OCI-M2 (cell line): Measurements from ENCODE around the gene CALHM2.
"Not testable (repeated sequence)": the region's sequence is repeated elsewhere in the genome, so short reads cannot be mapped to it uniquely, and the experiment has no call there.

ENCODE experiments used
- DNase-seq: peaks from one replicate; lab custom pipeline; 2025; ENCODE audit not compliant: unreplicated experiment; lab: John Stamatoyannopoulos, UW

Gene CALHM2

DNA sequence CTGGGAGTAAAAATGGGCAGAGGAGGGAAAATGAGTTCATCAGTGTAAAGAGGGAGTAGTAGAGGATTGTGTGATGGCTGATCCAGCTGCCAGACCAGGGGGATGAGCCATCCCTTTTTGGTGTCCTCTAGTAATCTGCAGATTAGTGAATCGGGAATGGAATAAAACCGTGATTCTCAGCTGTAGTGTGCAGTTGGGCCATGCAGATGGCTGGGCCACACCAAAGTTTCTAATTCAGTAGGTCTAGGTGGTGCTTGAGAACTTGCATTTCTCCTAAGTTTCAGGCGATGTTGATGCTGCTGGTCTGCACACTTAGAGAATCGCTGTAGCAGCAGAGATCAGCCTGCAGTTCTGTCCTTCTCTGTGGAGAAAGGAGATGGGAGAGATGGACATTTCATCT is 33.1 kb downstream of the CALHM2 start:
- DNase-seq, result no peak

DNA sequence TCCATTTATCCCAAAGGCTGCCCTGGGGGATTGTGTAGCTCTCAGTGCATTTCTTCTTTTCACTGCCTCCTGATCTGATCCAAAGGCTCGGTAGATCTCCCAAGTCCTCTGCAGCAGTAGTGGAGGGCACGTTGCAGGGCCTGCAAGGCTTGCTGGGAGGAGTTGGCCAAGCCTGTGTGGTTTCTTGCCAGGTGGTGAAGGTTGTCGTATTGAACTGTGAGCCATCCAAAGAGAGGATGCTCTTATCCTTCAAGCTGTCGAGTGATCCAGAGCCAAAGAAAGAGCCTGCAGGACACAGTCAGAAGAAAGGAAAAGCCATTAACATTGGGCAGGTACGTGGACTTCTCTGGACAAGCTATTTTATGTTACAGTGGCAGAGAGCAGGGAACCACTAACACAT is 34.6 kb downstream of the CALHM2 start:
- no peak for DNase-seq

DNA sequence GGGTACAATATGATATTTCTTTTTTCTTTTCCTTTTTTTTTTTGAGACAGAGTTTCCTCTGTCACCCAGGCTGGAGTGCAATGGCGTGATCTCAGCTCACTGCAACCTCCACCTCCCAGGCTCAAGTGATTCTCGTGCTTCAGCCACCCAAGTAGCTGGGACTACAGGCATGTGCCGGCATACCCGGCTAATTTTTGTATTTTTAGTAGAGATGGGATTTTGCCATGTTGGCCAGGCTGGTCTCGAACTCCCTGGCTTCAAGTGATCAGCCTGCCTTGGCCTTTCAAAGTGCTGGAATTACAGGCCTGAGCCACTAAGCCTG is 35.1 kb downstream of the CALHM2 start:
- not testable (repeated sequence) for DNase-seq

DNA sequence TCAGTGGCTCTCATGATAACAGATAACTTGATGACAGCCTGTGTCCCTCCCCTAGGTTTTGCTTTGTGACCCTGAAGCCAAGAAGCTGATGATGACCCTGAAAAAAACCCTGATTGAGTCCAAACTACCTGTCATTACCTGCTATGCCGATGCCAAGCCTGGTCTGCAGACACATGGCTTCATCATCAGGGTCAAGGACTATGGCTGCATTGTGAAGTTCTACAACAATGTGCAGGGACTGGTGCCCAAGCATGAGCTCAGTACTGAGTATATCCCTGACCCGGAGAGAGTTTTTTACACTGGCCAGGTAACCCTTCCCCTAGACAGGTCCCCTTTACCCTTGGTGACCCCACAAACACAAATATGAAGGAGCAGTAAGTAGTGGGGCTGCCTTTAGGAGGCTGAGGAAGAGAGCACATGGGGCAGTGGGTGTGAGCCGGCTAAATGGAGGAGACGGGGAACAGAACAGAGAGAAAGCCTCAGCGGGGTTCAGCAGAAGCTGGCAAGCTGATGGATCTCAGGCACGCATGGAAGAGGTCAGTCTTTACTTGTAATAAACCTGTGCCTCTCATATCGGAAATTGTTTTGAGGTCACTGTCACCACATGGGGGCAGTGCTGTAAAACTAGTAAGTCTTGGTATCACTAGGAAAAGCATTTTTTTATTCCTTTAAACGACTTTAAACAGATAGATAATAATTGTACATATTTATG is 35.6 kb downstream of the CALHM2 start:
- DNase-seq, result no peak

DNA sequence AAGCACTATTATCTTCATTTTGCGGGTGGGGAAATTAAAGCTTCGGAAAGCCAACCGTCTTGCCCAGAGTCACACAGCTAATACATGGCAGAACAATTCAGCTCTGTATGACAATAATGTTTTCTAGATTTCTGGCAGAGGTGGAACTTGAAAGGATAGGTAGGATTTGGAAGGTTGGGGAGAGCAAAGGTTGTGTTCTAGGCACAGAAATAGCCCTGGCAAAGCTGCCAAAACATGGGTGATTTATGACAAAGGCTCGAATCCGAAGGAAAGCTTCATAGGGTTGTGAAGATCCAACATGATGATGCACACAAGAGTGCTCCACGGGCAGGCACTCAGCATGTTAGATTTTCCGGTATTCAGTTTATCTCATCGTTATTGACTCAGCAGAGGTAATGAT is 36.6 kb downstream of the CALHM2 start:
- DNase-seq, result no peak

DNA sequence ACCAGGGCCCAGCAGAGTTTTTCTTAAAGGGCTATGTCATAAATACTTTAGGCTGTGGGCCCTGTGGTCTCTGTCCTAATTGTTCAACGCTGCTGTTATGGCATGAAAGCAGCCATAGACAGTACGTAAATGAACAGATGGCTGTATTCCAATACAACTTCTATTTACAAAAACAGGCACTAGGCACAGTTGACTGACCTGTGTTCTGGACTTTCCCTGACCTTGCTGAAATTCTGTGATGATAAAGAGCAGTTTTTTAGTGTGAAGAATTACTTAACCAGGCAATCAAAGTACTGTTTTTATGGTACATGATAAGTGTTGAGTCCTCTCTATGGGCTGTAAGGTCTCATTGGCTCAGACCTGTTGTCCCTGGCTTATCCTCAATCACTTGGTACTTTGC is 38.6 kb downstream of the CALHM2 start:
- no peak for DNase-seq

DNA sequence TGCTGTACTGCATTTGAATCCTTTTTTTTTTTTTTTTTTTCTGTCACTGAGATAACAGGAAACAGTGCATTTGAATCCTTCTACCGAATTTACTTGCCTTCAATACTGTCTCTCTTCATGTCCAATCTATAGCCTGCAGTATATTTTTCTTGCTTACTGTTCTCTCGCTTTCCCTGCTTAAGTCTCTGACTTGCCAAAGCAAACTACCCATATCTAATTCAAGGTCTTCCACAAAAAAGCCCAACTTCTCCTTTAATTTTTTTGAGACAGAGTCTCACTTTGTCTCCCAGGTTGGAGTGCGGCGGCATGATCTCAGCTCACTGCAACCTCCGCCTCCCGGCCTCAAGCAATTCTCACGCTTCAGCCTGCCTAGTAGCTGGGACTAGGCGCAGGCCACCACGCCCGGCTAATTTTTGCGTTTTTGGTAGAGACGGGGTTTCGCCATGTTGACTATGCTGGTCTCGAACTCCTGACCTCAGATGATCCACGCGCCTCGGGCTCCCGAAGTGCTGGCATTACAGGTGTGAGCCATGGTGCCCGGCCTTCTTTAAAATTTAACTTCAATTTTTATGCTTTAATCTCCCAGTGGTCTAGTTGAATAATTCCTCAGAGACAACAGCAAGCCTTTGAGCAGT is 54.9 kb downstream of the CALHM2 start:
- DNase-seq, result no peak

DNA sequence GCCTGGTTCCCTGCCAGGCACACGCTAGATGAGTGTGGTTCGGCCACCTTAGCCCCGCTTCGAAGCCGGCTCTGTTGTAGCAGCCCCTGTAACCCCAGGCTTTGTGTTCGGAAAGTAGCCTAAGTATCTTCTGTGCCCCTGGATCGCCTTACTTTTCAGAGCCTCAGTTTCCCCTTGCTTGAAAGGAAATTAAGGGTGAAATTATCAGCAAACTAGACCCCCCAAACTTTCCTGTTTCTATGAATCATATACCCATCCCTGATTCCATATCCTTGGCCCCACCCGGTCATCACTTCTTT is 55.4 kb downstream of the CALHM2 start:
- DNase-seq, result no peak
